CD4-positive, alpha-beta T cell treated with Interleukin-15 for 1 hour (primary cell): ENCODE measurements around the gene AKAP6.
"Not testable (repeated sequence)": the region's sequence is repeated elsewhere in the genome, so short reads cannot be mapped to it uniquely, and the experiment has no call there.

Experiments
- DNase-seq: peaks from one replicate; pipeline ENCODE4 v3.0.0-alpha.2; 2020

AKAP6 gene

GRCh38 chr14:32453857-32454810 is 125.0 kb downstream of the AKAP6 start:
- no peak for DNase-seq

- DNase-seq, result no peak
Observed at GRCh38 chr14:32457213-32457920, 128.3 kb downstream of the AKAP6 start.

GRCh38 chr14:32458720-32459119 is 129.6 kb downstream of the AKAP6 start:
- DNase-seq, result no peak

GRCh38 chr14:32460267-32460666 is 131.2 kb downstream of the AKAP6 start:
- no peak for DNase-seq

GRCh38 chr14:32462553-32462952 is 133.5 kb downstream of the AKAP6 start:
- not testable (repeated sequence) for DNase-seq

DNA sequence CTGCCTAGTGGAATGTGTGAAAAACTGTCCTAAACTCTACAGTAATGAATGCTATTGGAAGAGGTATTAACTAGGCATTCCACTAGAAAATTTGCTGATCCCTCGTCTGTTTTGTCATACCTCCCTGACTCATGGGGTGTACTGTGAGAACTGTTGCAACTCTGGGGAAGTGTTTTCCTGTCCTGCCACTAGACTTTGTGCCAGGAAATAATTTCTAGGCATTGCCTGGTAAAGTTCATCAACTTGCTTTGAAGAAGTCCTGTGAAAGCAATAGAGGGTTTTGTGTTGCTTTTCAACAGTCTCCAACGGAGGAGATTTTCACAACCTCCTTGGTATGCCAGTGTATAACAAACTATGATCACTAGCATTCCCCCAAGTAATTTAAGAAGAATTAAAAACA is 139.9 kb downstream of the AKAP6 start:
- DNase-seq, result no peak

GRCh38 chr14:32469388-32470160 is 140.5 kb downstream of the AKAP6 start:
- DNase-seq, result no peak

DNA sequence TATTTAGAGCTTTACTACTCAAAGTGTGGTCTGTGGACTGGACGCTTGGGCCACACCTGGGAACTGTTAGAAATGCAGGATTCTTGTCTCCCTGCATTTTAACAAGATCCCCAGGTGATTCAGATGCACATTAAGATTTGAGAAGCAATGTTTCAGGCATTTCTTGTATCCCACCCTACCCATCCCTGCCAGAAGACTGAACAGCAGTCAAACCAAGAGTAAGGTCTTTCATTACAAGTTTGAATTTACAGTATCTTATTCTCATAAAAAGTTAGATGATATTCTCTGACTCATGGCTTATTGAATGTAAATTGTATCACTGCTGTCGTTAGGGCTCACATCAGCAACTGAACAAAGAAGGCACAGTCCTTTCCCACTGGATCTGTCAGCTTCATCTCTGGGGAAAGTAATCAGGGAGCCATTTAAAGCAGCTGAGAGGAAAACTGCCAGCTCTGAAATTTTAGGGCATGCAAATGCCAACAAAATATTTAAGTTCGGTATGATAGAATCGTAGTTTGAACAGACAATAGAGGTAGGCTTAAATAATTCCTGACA is 141.1 kb downstream of the AKAP6 start:
- DNase-seq, result no peak

- no peak for DNase-seq
Observed at GRCh38 chr14:32471181-32471580, 142.1 kb downstream of the AKAP6 start.

DNA sequence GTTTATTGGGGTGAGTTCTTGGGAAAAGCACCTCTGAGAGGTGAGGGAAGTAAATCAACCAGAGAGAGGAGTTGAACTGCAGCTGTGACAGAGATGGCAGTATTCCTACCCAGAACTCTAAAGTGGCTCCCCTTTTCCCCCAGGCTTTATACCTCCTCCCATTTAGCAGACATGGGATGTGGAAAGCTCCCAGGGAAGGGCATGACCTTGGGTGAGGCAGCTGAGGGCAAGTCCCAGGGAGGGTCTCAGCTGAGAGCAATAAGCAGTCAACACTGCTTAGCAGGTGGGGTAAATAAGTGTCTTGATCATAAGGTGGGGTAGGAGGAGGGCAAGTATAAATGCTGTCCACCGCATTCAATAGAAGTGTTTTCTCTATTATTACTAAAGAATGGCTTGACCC is 143.0 kb downstream of the AKAP6 start:
- DNase-seq, result no peak

DNA sequence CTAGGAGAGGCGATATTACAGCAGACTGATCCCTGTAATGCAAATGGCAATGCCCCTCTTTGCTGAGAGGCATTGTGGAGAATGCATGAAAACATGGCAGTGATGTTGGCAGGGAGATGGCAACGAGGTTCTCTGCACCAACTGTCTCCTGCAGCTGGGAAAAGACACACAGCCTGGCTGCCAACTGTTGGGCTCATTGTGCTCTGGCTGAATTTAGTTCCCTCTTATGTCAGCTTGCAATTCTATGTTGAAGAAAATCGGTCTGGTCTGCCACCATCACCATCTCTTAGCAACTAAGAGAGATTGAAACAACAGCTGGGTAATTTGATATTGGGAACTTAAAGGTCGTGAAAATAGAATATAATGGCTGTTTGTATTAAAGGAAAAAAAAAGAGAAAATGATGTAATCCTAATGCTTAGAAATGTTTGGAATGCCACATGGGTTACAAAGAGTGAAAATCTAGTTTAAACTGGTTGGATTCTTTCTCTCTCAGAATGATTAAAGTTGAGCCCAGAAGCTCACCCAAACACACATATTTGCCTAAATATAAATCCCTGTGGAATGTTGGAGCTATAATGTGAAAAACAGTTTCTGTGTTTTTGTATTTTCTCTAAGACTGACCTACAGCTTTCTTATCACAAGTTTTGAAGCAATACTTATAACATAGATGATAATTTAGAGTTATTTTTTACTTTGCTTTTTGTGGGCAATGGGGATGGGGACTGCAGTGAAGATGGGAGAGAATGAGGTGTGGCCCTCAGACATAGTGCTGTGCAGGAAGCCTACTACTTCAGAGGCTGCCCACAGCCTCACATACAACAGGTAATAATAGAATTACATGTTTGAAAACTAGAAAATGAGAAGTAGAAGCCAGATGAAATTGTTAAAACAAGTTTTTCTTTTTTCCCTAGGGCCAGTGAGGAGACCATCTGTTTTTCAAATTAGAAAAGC is 143.7 kb downstream of the AKAP6 start:
- DNase-seq, result no peak

DNA sequence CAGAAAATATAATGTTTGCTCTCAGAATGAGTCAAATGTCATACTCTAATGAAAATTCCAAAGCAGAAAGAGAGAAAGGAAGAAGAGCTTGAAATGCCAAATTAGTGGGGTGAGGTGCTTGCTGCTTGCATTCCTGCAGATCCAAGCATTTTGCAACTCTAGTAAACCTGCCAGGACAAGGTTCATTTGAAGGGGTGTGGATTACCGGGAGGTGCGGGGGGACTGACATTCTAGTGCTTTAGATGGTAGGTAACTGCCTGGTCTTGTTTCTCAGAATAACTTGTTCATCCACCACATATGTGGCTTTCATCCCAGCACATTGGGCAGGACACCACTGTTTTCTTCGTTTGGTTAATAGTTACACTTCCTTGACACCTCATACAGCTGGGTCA is 144.4 kb downstream of the AKAP6 start:
- no peak for DNase-seq

- no peak for DNase-seq
Observed at GRCh38 chr14:32474478-32475195, 145.5 kb downstream of the AKAP6 start.

DNA sequence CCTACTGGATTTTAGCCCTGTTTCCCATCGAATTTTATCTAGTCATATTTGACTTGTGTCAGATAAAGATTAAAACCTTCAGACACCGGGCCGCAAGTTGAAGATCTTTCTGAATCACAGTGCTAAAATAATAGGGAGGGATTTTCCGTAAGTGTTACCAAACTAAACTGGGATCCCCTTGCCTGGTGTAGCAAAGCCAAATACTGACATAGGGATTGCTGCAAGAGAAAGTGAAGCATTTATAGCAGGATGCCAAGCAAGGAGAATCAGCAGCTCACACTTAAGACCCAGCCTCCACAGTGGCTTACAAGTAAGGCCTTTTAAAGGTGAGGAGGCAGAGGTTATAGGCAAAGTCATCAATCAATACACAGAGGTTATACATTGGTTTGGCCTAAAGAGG is 147.4 kb downstream of the AKAP6 start:
- DNase-seq, result no peak

GRCh38 chr14:32477396-32477795 is 148.3 kb downstream of the AKAP6 start:
- DNase-seq, result no peak

DNA sequence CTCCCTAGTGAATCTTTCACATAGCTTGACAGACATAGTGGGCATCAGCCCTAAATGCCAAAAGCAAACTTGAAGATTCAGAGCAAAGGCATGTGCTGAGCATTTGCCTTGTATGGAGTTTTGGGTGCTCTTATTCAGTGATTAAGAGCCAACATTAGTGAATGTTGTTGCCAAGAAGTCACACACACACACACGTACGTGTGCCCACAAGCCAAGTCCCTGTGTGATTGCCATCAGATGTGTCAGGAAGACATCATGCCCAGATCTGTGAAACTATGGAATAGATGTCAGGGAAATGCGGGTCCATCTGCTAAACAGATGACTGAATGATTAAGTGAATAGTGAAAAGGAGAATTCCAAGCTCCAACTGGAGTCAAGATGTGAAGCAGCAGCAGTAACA is 149.0 kb downstream of the AKAP6 start:
- no peak for DNase-seq

GRCh38 chr14:32480337-32480736 is 151.2 kb downstream of the AKAP6 start:
- DNase-seq, result no peak

GRCh38 chr14:32481707-32482106 is 152.6 kb downstream of the AKAP6 start:
- no peak for DNase-seq

DNA sequence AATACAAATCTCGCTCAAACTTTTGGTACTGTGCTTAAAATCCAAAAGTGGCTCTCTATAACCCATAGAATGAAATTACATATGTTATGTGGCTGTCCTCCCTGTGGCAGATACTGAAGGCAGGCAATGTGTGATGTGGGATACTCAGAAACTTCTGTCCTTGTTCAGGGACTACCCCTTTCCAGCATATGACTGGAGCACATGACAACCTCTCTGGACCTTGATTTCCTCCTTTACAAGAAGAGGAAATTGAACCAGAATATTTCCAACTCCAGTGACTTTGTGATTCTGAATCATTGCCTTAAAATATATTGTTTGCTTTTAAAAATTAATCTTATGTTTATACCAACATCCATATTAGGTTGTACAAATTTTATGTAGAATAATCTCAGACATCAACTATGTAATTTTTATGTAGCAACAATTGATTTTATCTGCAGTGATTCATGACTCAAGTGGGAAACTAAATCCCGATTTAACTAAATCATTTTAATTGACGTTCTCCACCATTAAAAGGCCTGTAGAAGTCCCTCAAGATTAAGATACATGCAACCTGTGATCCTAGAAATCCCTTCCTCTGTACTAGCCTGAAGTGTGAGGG is 162.4 kb downstream of the AKAP6 start:
- DNase-seq, result no peak

- DNase-seq, result no peak
Observed at GRCh38 chr14:32492457-32492856, 163.4 kb downstream of the AKAP6 start.
